ENCODE measurements around the gene ZBTB8OS. TPM values are rescaled to one million over a fixed set of nuclear protein-coding genes. Genes with fewer than 3 reads are reported as not detected.

Gene ZBTB8OS
- total RNA-seq, 2 experiments from 2014 or later, result 58.1 to 60.4 TPM

DNA sequence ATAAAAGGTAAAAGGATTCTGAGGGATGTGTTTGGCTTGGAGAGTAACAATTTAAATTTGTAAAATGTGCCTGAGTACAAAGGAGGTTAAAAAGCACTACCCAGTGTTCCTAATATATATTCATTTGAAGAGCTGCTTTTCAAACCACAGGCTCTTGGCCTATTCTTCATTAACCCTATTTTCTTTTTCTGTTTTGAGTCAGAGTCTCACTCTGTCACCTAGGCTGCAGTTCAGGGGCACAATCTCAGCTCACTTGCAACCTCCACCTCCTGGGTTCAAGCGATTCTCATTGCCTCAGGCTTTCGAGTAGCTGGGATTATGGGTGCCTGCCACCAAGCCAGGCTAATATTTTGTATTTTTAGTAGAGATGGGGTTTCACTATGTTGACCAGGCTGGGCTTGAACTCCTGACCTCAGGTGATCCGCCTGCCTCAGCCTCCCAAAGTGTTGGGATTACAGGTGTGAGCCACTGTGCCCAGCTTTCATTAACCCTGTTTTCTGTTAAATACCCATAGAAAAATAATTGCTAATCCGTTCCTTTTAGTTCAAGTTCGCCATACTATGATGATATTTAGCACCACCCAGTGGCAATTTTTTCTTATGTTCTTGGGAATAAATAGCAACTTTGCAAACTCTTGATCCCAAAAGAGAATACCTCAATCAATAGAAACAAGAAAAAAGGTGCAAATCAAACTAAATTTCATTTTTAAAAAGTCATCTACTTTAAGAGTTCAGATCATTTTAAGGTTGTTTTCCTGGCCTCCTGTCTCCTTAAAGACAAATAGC is 30.5 kb downstream of the ZBTB8OS start:
- Mint-ChIP-seq H3K27me3 (no peaks in the 10 kb centered on the region), H3K27ac (no peak overlapping the region), H3K4me1 (peaks cover 31% of the 10 kb centered on the region), H3K36me3 (ENCODE audit: low read depth) (peaks cover 40% of the 10 kb centered on the region), H3K4me3 (no peak overlapping the region), H3K9me3 (no peaks in the 10 kb centered on the region)
- ChIA-PET CTCF (interaction anchor here (0.6 to 1.8 kb wide), 6 partner anchors 10 to 100 kb away, joined by 3 to 8 read pairs (median 4); partner anchors contain the start of genes RBBP4 and ZBTB8OS), POLR2A (interaction anchor here (0.9 to 1.0 kb wide), 2 partner anchors 11 to 31 kb away, joined by 3 read pairs; partner anchors contain the start of gene RBBP4)
- no peak for DNase-seq

DNA sequence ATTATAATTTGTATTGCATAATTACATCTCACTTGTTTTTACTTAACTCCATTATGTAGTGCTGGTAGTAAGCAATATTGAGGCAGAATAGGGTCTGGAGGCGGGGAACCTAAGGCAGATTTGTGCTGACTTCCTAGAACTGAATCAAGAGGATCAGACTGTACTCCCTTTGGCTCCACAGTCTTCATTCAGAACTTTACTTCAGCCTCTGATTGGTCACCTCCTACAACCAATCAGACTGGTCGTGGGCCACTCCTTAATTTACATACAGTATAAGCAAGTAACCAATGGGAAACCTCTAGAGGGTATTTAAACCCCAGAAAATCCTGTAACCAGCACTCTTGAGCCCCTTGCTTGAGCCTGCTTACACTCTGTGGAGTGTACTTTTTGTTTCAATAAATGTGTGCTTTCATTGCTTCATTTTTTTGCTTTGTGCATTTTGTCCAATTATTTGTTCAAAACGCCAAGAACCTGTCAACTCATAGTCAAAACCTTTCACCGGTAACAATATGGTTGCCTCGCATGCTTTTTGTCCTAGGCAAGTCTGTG is 31.6 kb downstream of the ZBTB8OS start:
- DNase-seq, result no peak
- ChIA-PET POLR2A (no interaction called here), CTCF (interaction anchor here (1.5 kb wide), 1 partner anchor 32 kb away, joined by 4 read pairs; the partner anchor contains the start of genes RBBP4 and ZBTB8OS)
- Mint-ChIP-seq H3K4me3 (no peak overlapping the region), H3K27me3 (no peaks in the 10 kb centered on the region), H3K9me3 (no peaks in the 10 kb centered on the region), H3K4me1 (peaks cover 24% of the 10 kb centered on the region), H3K27ac (no peak overlapping the region), H3K36me3 (ENCODE audit: low read depth) (peaks cover 33% of the 10 kb centered on the region)

DNA sequence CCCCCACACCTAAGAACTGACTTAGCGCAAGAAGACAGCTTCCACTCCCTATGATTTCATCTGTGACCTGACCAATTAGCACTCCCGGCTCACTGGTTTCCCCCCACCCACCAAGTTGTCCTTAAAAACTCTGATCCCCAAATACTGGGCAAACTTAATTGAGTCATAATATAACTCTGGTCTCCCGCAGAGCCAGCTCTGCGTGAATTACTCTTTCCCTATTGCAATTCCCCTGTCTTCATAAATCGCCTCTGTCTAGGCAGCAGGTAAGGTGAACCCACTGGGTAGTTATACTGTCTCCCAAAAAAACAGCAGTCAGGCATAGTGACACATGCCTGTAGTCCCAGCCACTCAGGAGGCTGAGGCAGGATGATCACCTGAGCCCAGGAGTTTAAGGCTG is 36.9 kb downstream of the ZBTB8OS start:
- Mint-ChIP-seq H3K36me3 (ENCODE audit: low read depth) (peaks cover 7% of the 10 kb centered on the region), H3K4me3 (no peak overlapping the region), H3K9me3 (no peaks in the 10 kb centered on the region), H3K4me1 (peaks cover 4% of the 10 kb centered on the region), H3K27me3 (no peaks in the 10 kb centered on the region), H3K27ac (no peak overlapping the region)
- CTCF ChIA-PET, result interaction anchor here (0.6 to 0.7 kb wide), 2 partner anchors 23 to 66 kb away, joined by 3 to 4 read pairs; no protein-coding TSS in a partner anchor
- DNase-seq, result no peak
- POLR2A ChIA-PET, result interaction anchor here (2.3 kb wide), 1 partner anchor 14 kb away, joined by 7 read pairs; no protein-coding TSS in a partner anchor

DNA sequence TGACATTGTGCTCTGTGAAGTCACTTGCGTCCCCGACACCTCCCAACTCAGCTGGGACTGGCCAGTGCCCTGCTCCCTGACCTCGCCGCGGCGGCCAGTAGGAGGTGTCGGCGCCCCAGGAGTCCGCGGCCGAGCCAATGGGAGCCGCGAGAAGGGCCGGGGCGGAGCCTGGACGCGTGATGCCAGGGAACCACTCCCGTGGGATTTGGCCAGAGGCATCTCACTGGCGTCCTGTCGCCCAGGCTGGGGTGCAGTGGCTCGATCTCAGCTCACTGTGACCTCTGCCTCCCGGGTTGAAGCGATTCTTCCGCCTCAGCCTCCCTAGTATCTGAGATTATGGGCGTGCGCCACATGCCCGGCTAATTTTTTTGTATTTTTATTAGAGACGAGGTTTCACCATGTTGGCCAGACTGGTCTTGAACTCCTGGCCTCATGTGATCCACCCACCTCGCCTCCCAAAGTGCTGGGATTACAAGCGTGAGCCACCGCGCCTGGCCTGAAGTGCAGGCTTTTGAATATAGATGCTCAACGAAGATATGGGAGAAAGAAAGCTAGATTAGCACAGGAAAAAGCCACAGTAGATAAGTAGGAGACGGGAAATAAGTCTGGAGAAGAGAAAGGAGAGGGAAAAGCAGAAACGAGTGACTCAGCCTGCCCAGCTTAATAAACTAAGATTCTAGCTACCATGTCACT is 38.0 kb downstream of the ZBTB8OS start:
- POLR2A ChIA-PET, result interaction anchor here (1.4 to 2.3 kb wide), 3 partner anchors 10 to 39 kb away, joined by 3 to 7 read pairs (median 5); partner anchors contain the start of genes RBBP4 and ZBTB8OS
- peak; percentile 48 for DNase-seq
- H3K4me3 Mint-ChIP-seq, result peak overlapping the region; percentile 57
- CTCF ChIA-PET, result interaction anchor here (0.7 kb wide), 1 partner anchor 25 kb away, joined by 4 read pairs; no protein-coding TSS in a partner anchor
- peaks cover 4% of the 10 kb centered on the region for H3K4me1 Mint-ChIP-seq
- H3K9me3 Mint-ChIP-seq, result no peaks in the 10 kb centered on the region
- H3K27ac Mint-ChIP-seq, result no peak overlapping the region
- H3K27me3 Mint-ChIP-seq, result no peaks in the 10 kb centered on the region
- H3K36me3 Mint-ChIP-seq (ENCODE audit: low read depth), result peaks cover 4% of the 10 kb centered on the region

DNA sequence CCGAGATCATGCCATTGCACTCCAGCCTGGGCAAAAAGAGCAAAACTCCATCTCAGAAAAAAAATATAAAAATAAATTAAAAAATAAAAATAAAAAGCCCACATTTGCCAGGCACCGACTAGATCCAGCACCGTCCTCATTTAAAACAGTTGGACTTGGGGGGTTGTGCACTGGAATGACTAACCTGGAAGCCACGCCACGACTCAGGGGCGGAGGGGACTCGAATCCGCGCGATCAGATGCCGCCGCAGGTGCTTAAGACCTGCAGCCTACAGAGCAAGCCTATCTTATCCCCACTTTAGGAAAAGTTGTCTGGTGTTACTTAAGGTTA is 38.5 kb downstream of the ZBTB8OS start:
- ChIA-PET CTCF (no interaction called here), POLR2A (interaction anchor here (1.4 to 2.3 kb wide), 3 partner anchors 11 to 39 kb away, joined by 3 to 7 read pairs (median 5); partner anchors contain the start of genes RBBP4 and ZBTB8OS)
- no peaks in the 10 kb centered on the region for H3K27me3 Mint-ChIP-seq
- no peak for DNase-seq
- H3K4me3 Mint-ChIP-seq, result peak overlapping the region; percentile 57
- no peak overlapping the region for H3K27ac Mint-ChIP-seq
- H3K36me3 Mint-ChIP-seq (ENCODE audit: low read depth), result peaks cover 4% of the 10 kb centered on the region
- H3K4me1 Mint-ChIP-seq, result peaks cover 4% of the 10 kb centered on the region
- no peaks in the 10 kb centered on the region for H3K9me3 Mint-ChIP-seq

DNA sequence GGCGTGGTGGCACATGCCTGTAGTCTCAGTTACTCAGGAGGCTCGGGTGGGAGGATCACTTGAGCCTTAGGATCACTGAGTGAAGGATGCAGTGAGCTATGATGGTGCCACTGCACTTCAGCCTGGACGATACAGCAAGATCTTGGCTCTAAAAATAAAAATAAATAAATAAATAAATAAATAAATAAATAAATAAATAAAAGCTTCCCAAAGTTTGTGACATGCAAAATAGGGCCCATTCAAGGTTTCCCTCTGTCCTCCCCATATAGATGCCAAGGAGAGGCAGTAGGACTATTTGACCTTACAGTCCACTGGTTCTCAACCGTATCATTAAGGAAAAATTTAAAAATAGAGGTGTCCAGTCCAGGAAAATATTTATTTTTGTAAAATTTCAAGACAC is 41.2 kb downstream of the ZBTB8OS start:
- no peak overlapping the region for H3K27ac Mint-ChIP-seq
- H3K4me3 Mint-ChIP-seq, result no peak overlapping the region
- no peaks in the 10 kb centered on the region for H3K27me3 Mint-ChIP-seq
- H3K36me3 Mint-ChIP-seq (ENCODE audit: low read depth), result no peaks in the 10 kb centered on the region
- H3K9me3 Mint-ChIP-seq, result no peaks in the 10 kb centered on the region
- CTCF ChIA-PET, result interaction anchor here (0.9 to 1.5 kb wide), 3 partner anchors 11 to 88 kb away, joined by 3 to 4 read pairs (median 3); no protein-coding TSS in a partner anchor
- no peak for DNase-seq
- POLR2A ChIA-PET, result interaction anchor here (0.6 to 1.2 kb wide), 2 partner anchors 11 to 266 kb away, joined by 3 to 4 read pairs; no protein-coding TSS in a partner anchor
- H3K4me1 Mint-ChIP-seq, result peaks cover 4% of the 10 kb centered on the region

DNA sequence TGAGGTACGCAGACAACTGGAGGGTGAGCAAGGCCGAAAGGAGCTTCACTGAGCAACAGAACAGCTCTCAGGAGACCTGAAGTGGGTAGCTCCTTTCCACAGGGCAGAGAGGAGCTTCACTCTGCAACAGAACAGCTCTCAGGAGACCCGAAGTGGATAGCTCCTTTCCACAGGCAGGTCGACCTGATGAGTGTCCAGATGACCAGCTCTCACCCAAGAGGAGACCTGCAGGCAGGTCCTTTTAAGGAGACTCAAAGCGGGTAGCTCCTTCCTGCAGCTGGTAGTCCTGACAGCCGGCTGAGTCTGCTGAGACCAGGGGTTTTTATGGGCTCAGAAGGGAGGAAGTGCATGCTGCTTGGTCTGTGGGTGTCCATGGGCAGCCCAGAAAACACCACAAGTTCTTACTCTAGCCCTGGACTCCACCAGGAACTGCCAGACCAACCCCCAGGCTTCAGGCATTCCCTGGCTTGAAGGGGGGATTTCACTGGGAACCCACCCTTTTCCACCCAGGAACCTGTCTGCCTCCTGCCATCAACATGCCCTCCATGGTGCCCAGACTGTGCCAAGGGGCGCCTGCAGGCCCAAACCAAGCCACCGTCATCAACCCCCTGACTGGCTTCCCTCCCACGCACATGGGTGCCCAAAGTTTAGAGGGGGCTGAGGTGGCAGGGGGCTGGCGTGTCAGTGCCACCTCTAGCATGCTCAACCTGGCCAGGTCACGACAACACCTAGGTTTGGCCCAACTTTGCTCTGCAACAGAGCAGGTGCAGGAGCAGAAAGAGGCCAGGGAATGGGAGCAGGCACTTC is 43.6 kb downstream of the ZBTB8OS start:
- H3K4me3 Mint-ChIP-seq, result no peak overlapping the region
- H3K9me3 Mint-ChIP-seq, result no peaks in the 10 kb centered on the region
- no peaks in the 10 kb centered on the region for H3K36me3 Mint-ChIP-seq (ENCODE audit: low read depth)
- no peak overlapping the region for H3K27ac Mint-ChIP-seq
- H3K27me3 Mint-ChIP-seq, result no peaks in the 10 kb centered on the region
- no peak for DNase-seq
- POLR2A ChIA-PET, result interaction anchor here (0.6 to 1.4 kb wide), 3 partner anchors 16 to 393 kb away, joined by 3 to 4 read pairs (median 3); no protein-coding TSS in a partner anchor
- CTCF ChIA-PET, result interaction anchor here (1.6 kb wide), 1 partner anchor 86 kb away, joined by 8 read pairs; no protein-coding TSS in a partner anchor
- no peaks in the 10 kb centered on the region for H3K4me1 Mint-ChIP-seq

DNA sequence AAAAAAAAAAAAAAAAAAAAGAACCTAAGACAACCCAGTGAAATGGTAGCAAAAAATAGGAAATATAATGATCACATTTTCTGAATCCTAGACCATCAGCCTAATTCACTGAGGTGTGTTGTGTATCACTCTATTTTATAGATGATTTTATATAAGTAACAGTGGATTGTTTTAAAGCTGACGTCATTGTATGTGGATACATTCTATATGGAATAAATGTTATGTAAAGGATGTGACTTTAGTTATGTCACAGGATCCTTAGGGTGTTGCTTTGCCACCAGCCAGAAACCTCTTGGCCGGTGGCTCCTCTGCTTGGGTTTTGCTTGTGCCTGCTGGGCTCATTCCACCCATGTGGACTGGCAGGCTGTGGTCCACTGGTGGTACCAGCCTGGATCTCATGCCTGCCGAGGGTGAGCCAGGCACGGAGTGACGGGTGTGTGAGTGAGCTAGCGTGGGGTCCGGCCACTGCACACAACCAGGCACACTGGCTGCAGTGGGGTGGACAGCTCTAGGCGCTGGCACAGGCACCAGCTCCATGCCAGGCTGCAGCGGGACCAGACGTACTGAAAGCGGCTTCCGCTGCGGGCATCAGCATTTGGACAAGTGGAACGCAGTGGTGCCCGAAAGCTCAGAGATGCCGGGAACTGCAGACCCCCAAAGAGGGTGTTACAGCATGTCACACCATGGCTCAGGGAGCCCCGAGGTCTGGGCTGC is 44.5 kb downstream of the ZBTB8OS start:
- no peak overlapping the region for H3K27ac Mint-ChIP-seq
- H3K9me3 Mint-ChIP-seq, result no peaks in the 10 kb centered on the region
- no peaks in the 10 kb centered on the region for H3K4me1 Mint-ChIP-seq
- H3K4me3 Mint-ChIP-seq, result no peak overlapping the region
- DNase-seq, result no peak
- CTCF ChIA-PET, result interaction anchor here (1.6 kb wide), 1 partner anchor 85 kb away, joined by 8 read pairs; no protein-coding TSS in a partner anchor
- H3K36me3 Mint-ChIP-seq (ENCODE audit: low read depth), result no peaks in the 10 kb centered on the region
- POLR2A ChIA-PET, result interaction anchor here (0.9 to 1.4 kb wide), 2 partner anchors 17 to 68 kb away, joined by 3 read pairs; no protein-coding TSS in a partner anchor
- H3K27me3 Mint-ChIP-seq, result peaks cover 1% of the 10 kb centered on the region

DNA sequence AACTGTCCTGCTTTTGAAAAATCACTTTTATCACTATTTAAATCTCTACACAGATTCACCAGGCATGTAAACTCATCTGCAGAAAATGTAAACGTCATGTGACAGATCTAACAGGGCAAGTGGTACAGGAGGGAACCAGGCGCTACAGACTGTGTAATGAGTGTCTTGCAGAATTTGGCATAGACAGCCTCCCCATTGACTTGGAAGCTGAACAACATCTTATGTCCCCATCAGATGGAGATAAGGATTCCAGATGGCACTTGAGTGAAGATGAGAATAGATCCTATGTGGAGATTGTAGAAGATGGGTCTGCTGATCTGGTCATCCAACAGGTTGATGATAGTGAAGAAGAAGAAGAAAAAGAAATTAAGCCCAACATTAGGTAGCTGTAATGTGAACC is 50.3 kb downstream of the ZBTB8OS start:
- Mint-ChIP-seq H3K4me1 (no peaks in the 10 kb centered on the region), H3K36me3 (ENCODE audit: low read depth) (no peaks in the 10 kb centered on the region), H3K4me3 (no peak overlapping the region), H3K27me3 (peaks cover 4% of the 10 kb centered on the region), H3K9me3 (no peaks in the 10 kb centered on the region), H3K27ac (no peak overlapping the region)
- CTCF ChIA-PET, result no interaction called here
- POLR2A ChIA-PET, result no interaction called here
- no peak for DNase-seq

DNA sequence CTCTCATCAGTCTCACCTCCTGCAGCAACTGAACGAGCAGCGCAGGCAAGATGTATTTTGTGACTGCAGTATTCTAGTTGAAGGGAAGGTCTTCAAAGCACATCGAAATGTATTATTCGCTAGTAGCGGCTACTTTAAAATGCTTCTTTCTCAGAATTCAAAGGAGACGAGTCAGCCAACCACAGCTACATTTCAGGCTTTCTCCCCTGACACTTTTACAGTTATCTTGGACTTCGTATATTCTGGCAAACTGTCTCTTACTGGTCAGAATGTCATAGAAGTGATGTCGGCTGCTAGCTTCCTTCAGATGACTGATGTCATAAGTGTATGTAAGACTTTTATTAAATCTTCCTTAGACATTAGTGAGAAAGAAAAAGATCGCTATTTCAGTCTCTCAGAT is 57.4 kb downstream of the ZBTB8OS start:
- Mint-ChIP-seq H3K36me3 (ENCODE audit: low read depth) (no peaks in the 10 kb centered on the region), H3K4me1 (no peaks in the 10 kb centered on the region), H3K27ac (no peak overlapping the region), H3K9me3 (no peaks in the 10 kb centered on the region), H3K27me3 (peaks cover 2% of the 10 kb centered on the region), H3K4me3 (no peak overlapping the region)
- POLR2A ChIA-PET, result no interaction called here
- DNase-seq, result no peak
- CTCF ChIA-PET, result no interaction called here

DNA sequence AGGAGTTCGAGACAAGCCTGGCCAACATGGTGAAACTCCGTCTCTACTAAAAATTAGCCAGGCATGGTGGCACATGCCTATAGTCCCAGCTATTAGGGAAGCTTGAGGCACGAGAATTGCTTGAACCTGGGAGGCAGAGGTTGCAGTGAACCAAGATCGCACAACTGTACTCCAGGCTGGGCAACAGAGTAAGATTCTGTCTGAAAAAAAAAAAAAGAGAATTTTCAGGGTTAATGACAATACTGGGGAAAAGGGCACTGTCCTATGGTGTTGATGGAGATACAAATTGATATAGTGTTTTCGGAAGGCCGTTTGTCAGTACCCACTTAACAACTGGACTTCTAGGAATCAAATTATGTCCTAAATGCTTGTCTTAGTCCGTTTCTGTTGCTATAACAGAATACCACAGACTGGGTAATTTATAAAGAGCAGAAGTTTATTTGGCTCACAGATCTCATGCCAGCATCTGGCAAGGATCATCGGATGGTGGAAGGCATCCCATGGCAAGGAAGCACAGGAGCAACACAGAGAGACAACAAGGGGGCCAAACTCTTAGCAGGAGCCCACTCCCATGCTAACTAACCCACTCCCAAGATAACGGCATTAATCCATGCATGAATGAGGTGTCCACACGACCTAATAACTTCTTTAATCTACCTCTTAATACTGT is 69.9 kb downstream of the ZBTB8OS start:
- DNase-seq, result no peak
- Mint-ChIP-seq H3K9me3 (no peaks in the 10 kb centered on the region), H3K27ac (no peak overlapping the region), H3K4me1 (no peaks in the 10 kb centered on the region), H3K4me3 (no peak overlapping the region), H3K27me3 (no peaks in the 10 kb centered on the region), H3K36me3 (ENCODE audit: low read depth) (no peaks in the 10 kb centered on the region)
- ChIA-PET CTCF (no interaction called here), POLR2A (interaction anchor here (0.6 kb wide), 1 partner anchor 22 kb away, joined by 3 read pairs; no protein-coding TSS in a partner anchor)

Data from activated CD4-positive, alpha-beta memory T cell treated with anti-CD3 and anti-CD28 coated beads, Interleukin-2, amount 10 ng/mL, durations not matched to agents 7 days and 5 days (primary cell).